GM19023 (cell line): ENCODE results near the gene C1orf53.

Source experiments
- ATAC-seq: cut with Tn5 transposase; IDR thresholded peaks from one replicate; pipeline ENCODE4 v1.9.1; 2021; ENCODE audit warnings: mild to moderate bottlenecking, moderate library complexity; ENCODE audit not compliant: unreplicated experiment

C1orf53 gene

GRCh38 chr1:197954718-197955418 lies 52.4 kb downstream of the C1orf53 start:
- no peak for ATAC-seq

GRCh38 chr1:197955486-197956394 lies 53.3 kb downstream of the C1orf53 start:
- no peak for ATAC-seq
